Activated naive CD4-positive, alpha-beta T cell treated with anti-CD3 and anti-CD28 coated beads for 36 hours (primary cell): ENCODE data around the gene SELP. TPM values are rescaled to one million over a fixed set of nuclear protein-coding genes. Genes with fewer than 3 reads are reported as not detected.
"Not testable (repeated sequence)": the region's sequence is repeated elsewhere in the genome, so short reads cannot be mapped to it uniquely, and the experiment has no call there.

ENCODE experiments used
- CTCF ChIA-PET: fragments of 350-600 bp; sonication (Branson Sonifier 250); formaldehyde crosslinking; loops from one replicate; lab custom pipeline; 2021; ENCODE audit warnings: antibody characterized with exemption; lab: Charles Lee
- DNase-seq: peaks from one replicate; pipeline ENCODE4 v3.0.0-alpha.2; 2020
- H3K27ac Mint-ChIP-seq: one replicate; pipeline ENCODE4 v1.8.0; 2021; ENCODE audit warnings: mild to moderate bottlenecking, mixed read lengths
- H3K27me3 Mint-ChIP-seq: one replicate; pipeline ENCODE4 v1.8.0; 2021; ENCODE audit warnings: low read depth, mixed read lengths
- H3K36me3 Mint-ChIP-seq: one replicate; pipeline ENCODE4 v1.8.0; 2021; ENCODE audit warnings: low read depth, mixed read lengths
- H3K4me1 Mint-ChIP-seq: one replicate; pipeline ENCODE4 v1.8.0; 2021; ENCODE audit warnings: low read depth, mixed read lengths
- H3K4me3 Mint-ChIP-seq: one replicate; pipeline ENCODE4 v1.8.0; 2021; ENCODE audit warnings: mild to moderate bottlenecking, moderate library complexity, mixed read lengths
- H3K9me3 Mint-ChIP-seq: one replicate; pipeline ENCODE4 v1.8.0; 2021; ENCODE audit warnings: mixed read lengths
- intact Hi-C: fragments of 100-400 bp; cut with micrococcal nuclease; formaldehyde crosslinking; loops from one replicate; pipeline ENCODE4 v1.15.1; 2023
- total RNA-seq, 2 experiments: library from RNA; stranded (reverse); gene quantifications; one replicate each; pipeline ENCODE4 v1.2.3, GENCODE V29; 2021

The SELP gene
- total RNA-seq: 1 to 10 TPM; 2.4 to 2.6 TPM

GRCh38 chr1:169630006-169630405 lies at the start of gene SELP:
Gene SELP, minus strand, starts transcription at chr1:169630124. Its CDS starts 50 bp downstream, at chr1:169630074.
- Mint-ChIP-seq H3K27me3 (no peaks in the 10 kb centered on the region), H3K9me3 (peaks cover 24% of the 10 kb centered on the region), H3K4me3 (no peak within 1 kb of the TSS), H3K36me3 (peaks cover 12% of the 10 kb centered on the region), H3K27ac (peak within 1 kb of the TSS; percentile 47), H3K4me1 (peaks cover 65% of the 10 kb centered on the region)
- intact Hi-C loops: no loop called here
- DNase-seq: no peak
- CTCF ChIA-PET: interaction anchor here (0.6 to 3.0 kb wide), 5 partner anchors 11 to 63 kb away, joined by 3 to 10 read pairs (median 3); partner anchors contain the start of gene F5

- intact Hi-C loops: loop anchor here (1.0 kb wide), 4 partner anchors 10 to 32 kb away; partner anchors contain the start of gene SELL
- Mint-ChIP-seq H3K9me3 (no peaks in the 10 kb centered on the region), H3K27ac (peak overlapping the region; percentile 90)
Measured at GRCh38 chr1:169679692-169680091, 49.8 kb upstream of the SELP start.

GRCh38 chr1:169676001-169676400 lies 46.1 kb upstream of the SELP start:
- no peak for DNase-seq
- Mint-ChIP-seq H3K4me3 (no peak overlapping the region), H3K36me3 (peaks cover 4% of the 10 kb centered on the region), H3K27ac (no peak overlapping the region), H3K4me1 (peaks cover 61% of the 10 kb centered on the region), H3K27me3 (no peaks in the 10 kb centered on the region), H3K9me3 (peaks cover 13% of the 10 kb centered on the region)
- CTCF ChIA-PET: interaction anchor here (1.0 to 11.1 kb wide), 7 partner anchors 15 to 73 kb away, joined by 3 to 94 read pairs (median 4); no protein-coding TSS in a partner anchor
- intact Hi-C loops: no loop called here

More at GRCh38 chr1:169679692-169680091, 49.8 kb upstream of the SELP start:
- Mint-ChIP-seq H3K27me3 (no peaks in the 10 kb centered on the region), H3K4me1 (peaks cover 63% of the 10 kb centered on the region), H3K4me3 (peak overlapping the region; percentile 1), H3K36me3 (no peaks in the 10 kb centered on the region)
- CTCF ChIA-PET: interaction anchor here (0.9 to 11.1 kb wide), 9 partner anchors 9 to 77 kb away, joined by 3 to 94 read pairs (median 4); no protein-coding TSS in a partner anchor
- DNase-seq: no peak

- Mint-ChIP-seq H3K4me1 (peaks cover 60% of the 10 kb centered on the region), H3K4me3 (no peak overlapping the region), H3K27ac (peak overlapping the region; percentile 62), H3K36me3 (peaks cover 29% of the 10 kb centered on the region), H3K9me3 (peaks cover 21% of the 10 kb centered on the region), H3K27me3 (no peaks in the 10 kb centered on the region)
- intact Hi-C loops: no loop called here
- CTCF ChIA-PET: interaction anchor here (1.0 to 2.0 kb wide), 4 partner anchors 9 to 69 kb away, joined by 4 to 5 read pairs (median 4); no protein-coding TSS in a partner anchor
- no peak for DNase-seq
Measured at GRCh38 chr1:169670836-169671235, 40.9 kb upstream of the SELP start.

GRCh38 chr1:169670244-169670643 lies 40.3 kb upstream of the SELP start:
- CTCF ChIA-PET: interaction anchor here (1.0 to 2.0 kb wide), 3 partner anchors 10 to 60 kb away, joined by 4 to 5 read pairs (median 4); no protein-coding TSS in a partner anchor
- Mint-ChIP-seq H3K36me3 (peaks cover 29% of the 10 kb centered on the region), H3K4me1 (peaks cover 55% of the 10 kb centered on the region), H3K27ac (peak overlapping the region; percentile 95), H3K9me3 (peaks cover 21% of the 10 kb centered on the region)
- DNase-seq, H3K27me3 Mint-ChIP-seq, H3K4me3 Mint-ChIP-seq, intact Hi-C loops: not testable (repeated sequence)

GRCh38 chr1:169667699-169668596 lies 38.0 kb upstream of the SELP start:
- Mint-ChIP-seq H3K27ac (peak overlapping the region; percentile 95), H3K4me1 (peaks cover 70% of the 10 kb centered on the region), H3K36me3 (peaks cover 42% of the 10 kb centered on the region), H3K4me3 (peak overlapping the region; percentile 70), H3K9me3 (peaks cover 19% of the 10 kb centered on the region)
- DNase-seq: peak; percentile 56
- intact Hi-C loops: loop anchor here (1.0 to 2.0 kb wide), 5 partner anchors 12 to 43 kb away; partner anchors contain the start of gene SELL
- H3K27me3 Mint-ChIP-seq: not testable (repeated sequence)
- CTCF ChIA-PET: interaction anchor here (1.4 to 1.7 kb wide), 3 partner anchors 12 to 66 kb away, joined by 4 to 10 read pairs (median 4); no protein-coding TSS in a partner anchor

GRCh38 chr1:169667227-169667639 lies 37.3 kb upstream of the SELP start:
- Mint-ChIP-seq H3K4me1 (peaks cover 71% of the 10 kb centered on the region), H3K4me3 (peak overlapping the region; percentile 70), H3K9me3 (peaks cover 12% of the 10 kb centered on the region), H3K27ac (peak overlapping the region; percentile 95), H3K36me3 (peaks cover 41% of the 10 kb centered on the region)
- intact Hi-C loops: loop anchor here (1.0 to 2.0 kb wide), 5 partner anchors 13 to 44 kb away; partner anchors contain the start of gene SELL
- DNase-seq, H3K27me3 Mint-ChIP-seq, CTCF ChIA-PET: not testable (repeated sequence)

GRCh38 chr1:169662680-169663079 lies 32.8 kb upstream of the SELP start:
- CTCF ChIA-PET, intact Hi-C loops, H3K27me3 Mint-ChIP-seq: not testable (repeated sequence)
- Mint-ChIP-seq H3K27ac (peak overlapping the region; percentile 33), H3K9me3 (peaks cover 15% of the 10 kb centered on the region), H3K36me3 (peaks cover 26% of the 10 kb centered on the region), H3K4me3 (peak overlapping the region; percentile 73), H3K4me1 (peaks cover 66% of the 10 kb centered on the region)
- peak; percentile 15 for DNase-seq

GRCh38 chr1:169661066-169661465 lies 31.1 kb upstream of the SELP start:
- H3K27ac Mint-ChIP-seq, H3K27me3 Mint-ChIP-seq, DNase-seq, H3K4me3 Mint-ChIP-seq, intact Hi-C loops: not testable (repeated sequence)
- H3K4me1 Mint-ChIP-seq: peaks cover 64% of the 10 kb centered on the region
- H3K36me3 Mint-ChIP-seq: peaks cover 26% of the 10 kb centered on the region
- CTCF ChIA-PET: interaction anchor here (1.1 to 1.7 kb wide), 3 partner anchors 51 to 60 kb away, joined by 4 to 6 read pairs (median 5); no protein-coding TSS in a partner anchor
- H3K9me3 Mint-ChIP-seq: peaks cover 21% of the 10 kb centered on the region

GRCh38 chr1:169658777-169659176 lies 28.9 kb upstream of the SELP start:
- Mint-ChIP-seq H3K27ac (peak overlapping the region; percentile 16), H3K36me3 (peaks cover 19% of the 10 kb centered on the region), H3K9me3 (peaks cover 18% of the 10 kb centered on the region), H3K4me1 (peaks cover 72% of the 10 kb centered on the region)
- H3K27me3 Mint-ChIP-seq, intact Hi-C loops, H3K4me3 Mint-ChIP-seq, DNase-seq: not testable (repeated sequence)
- CTCF ChIA-PET: interaction anchor here (1.7 to 1.8 kb wide), 2 partner anchors 17 to 57 kb away, joined by 5 to 6 read pairs; no protein-coding TSS in a partner anchor

- peaks cover 55% of the 10 kb centered on the region for H3K4me1 Mint-ChIP-seq
- no peak for DNase-seq
- H3K9me3 Mint-ChIP-seq: peaks cover 10% of the 10 kb centered on the region
- H3K27ac Mint-ChIP-seq: no peak overlapping the region
- CTCF ChIA-PET: no interaction called here
- H3K27me3 Mint-ChIP-seq: no peaks in the 10 kb centered on the region
- no peak overlapping the region for H3K4me3 Mint-ChIP-seq
- intact Hi-C loops: no loop called here
- H3K36me3 Mint-ChIP-seq: peaks cover 3% of the 10 kb centered on the region
Measured at GRCh38 chr1:169653873-169654272, 23.9 kb upstream of the SELP start.

GRCh38 chr1:169651035-169651434 lies 21.1 kb upstream of the SELP start:
- no peak for DNase-seq
- H3K4me3 Mint-ChIP-seq: no peak overlapping the region
- no peaks in the 10 kb centered on the region for H3K27me3 Mint-ChIP-seq
- peaks cover 50% of the 10 kb centered on the region for H3K4me1 Mint-ChIP-seq
- CTCF ChIA-PET: interaction anchor here (2.9 kb wide), 1 partner anchor 49 kb away, joined by 13 read pairs; no protein-coding TSS in a partner anchor
- no peak overlapping the region for H3K27ac Mint-ChIP-seq
- peaks cover 3% of the 10 kb centered on the region for H3K36me3 Mint-ChIP-seq
- intact Hi-C loops: no loop called here
- peaks cover 6% of the 10 kb centered on the region for H3K9me3 Mint-ChIP-seq
